Measurements from ENCODE around the gene MAN2B2. TPM values are rescaled to one million over a fixed set of nuclear protein-coding genes. Genes with fewer than 3 reads are reported as not detected.
A peak's percentile ranks its signal among the peaks of the same experiment; 100 is the strongest.

MAN2B2 gene
- 10 to 100 TPM; 18.7 to 49.8 (median 19.6) TPM for total RNA-seq

DNA sequence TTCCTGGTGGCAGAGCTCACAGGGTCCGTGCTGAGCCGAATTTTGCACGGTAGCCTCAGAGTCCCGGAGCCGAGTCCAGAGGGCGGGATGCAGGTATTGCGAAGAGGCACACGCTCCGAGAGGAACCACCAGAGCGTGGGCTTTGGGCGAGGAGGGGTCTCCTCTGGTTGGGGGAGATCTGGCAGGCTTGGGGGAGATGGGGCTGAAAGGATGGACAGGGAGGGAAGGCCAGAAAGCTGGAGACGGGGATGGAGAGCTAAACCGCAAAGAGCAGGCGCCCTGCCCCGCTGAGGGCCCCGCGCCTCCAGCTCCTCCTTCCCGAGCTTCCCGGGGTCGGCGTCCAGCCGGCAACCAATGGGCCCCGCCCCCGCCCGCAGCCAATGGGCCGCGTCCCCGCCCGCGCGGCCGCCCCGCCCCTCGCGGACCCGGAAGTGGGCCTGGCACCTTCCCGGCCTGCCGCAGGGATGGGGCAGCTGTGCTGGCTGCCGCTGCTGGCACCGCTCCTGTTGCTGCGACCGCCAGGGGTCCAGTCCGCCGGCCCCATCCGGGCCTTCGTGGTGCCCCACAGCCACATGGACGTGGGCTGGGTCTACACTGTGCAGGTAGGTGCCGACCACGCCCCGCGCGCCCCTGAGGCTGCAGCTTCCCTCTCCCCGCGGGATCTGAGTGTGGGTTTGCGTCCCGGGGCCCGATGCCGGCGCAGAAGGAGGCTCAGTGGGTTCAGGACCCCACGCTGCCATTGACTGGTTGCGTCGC is at the start of gene MAN2B2:
MAN2B2 (plus strand) TSS at position 443 of the 756 bp plus-strand sequence; CDS start at position 465, 22 bp downstream.
- Histone ChIP-seq H3K27me3 (no peaks in the 10 kb centered on the region), H3K4me3 (peak within 1 kb of the TSS; percentile 74 to 81 (median 81)), H3K4me1 (peaks cover 0 to 4% of the 10 kb centered on the region in 2 donors), H3K36me3 (no peaks in the 10 kb centered on the region), H3K27ac (peak within 1 kb of the TSS; percentile 52 to 75), H3K9me3 (no peaks in the 10 kb centered on the region)
- peak; percentile 79 to 88 for DNase-seq (ENCODE audit: low spot score in 2 of 2)
- intact Hi-C loops (cut with DNase I; ENCODE audit: low total_unique reads): no loop called here
- no peak for TF ChIP-seq CTCF (IDR thresholded peaks at IDR 0.05)
- peak in 1 of 3 donors; percentile 51 for TF ChIP-seq POLR2AphosphoS5 (IDR thresholded peaks at IDR 0.05)

DNA sequence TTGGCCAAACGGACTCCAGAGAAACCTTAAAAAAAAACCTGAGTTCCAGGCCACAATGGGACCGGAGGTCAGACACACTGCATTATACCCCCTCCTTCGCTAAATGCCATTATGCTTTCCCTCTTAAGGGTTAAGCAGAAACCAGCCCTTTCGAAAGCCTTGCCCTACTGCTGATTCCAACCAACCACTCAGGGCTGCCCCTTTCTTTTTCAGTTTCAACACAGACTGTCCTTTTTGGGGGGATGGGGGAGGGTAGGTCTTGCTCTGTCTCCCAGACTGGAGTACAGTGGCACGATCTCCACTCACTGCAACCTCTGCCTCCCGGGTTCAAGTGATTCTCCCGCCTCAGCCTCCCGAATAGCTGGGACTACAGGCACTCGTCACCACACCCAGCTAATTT is 49.5 kb upstream of the MAN2B2 start:
- Histone ChIP-seq H3K4me3 (no peak overlapping the region), H3K27me3 (no peaks in the 10 kb centered on the region), H3K36me3 (no peaks in the 10 kb centered on the region), H3K9me3 (no peaks in the 10 kb centered on the region), H3K27ac (no peak overlapping the region), H3K4me1 (no peaks in the 10 kb centered on the region)
- TF ChIP-seq POLR2AphosphoS5 (IDR thresholded peaks at IDR 0.05) (no peak), POLR2A (IDR thresholded peaks at IDR 0.05) (no peak), CTCF (IDR thresholded peaks at IDR 0.05) (no peak)
- no peak for DNase-seq (ENCODE audit: low spot score in 2 of 2)
- intact Hi-C loops (cut with DNase I; ENCODE audit: low total_unique reads): no loop called here

GRCh38 chr4:6526156-6526555 is 48.8 kb upstream of the MAN2B2 start:
- intact Hi-C loops (cut with DNase I; ENCODE audit: low total_unique reads): no loop called here
- TF ChIP-seq POLR2A (IDR thresholded peaks at IDR 0.05) (no peak), CTCF (IDR thresholded peaks at IDR 0.05) (no peak), POLR2AphosphoS5 (IDR thresholded peaks at IDR 0.05) (no peak)
- no peak for DNase-seq (ENCODE audit: low spot score in 2 of 2)
- Histone ChIP-seq H3K36me3 (no peaks in the 10 kb centered on the region), H3K9me3 (no peaks in the 10 kb centered on the region), H3K27me3 (no peaks in the 10 kb centered on the region), H3K4me1 (no peaks in the 10 kb centered on the region), H3K27ac (no peak overlapping the region), H3K4me3 (no peak overlapping the region)

- Histone ChIP-seq H3K27me3 (no peaks in the 10 kb centered on the region), H3K4me3 (no peak overlapping the region), H3K4me1 (no peaks in the 10 kb centered on the region), H3K27ac (no peak overlapping the region), H3K36me3 (no peaks in the 10 kb centered on the region), H3K9me3 (no peaks in the 10 kb centered on the region)
- intact Hi-C loops (cut with DNase I; ENCODE audit: low total_unique reads): no loop called here
- TF ChIP-seq POLR2AphosphoS5 (IDR thresholded peaks at IDR 0.05) (no peak), POLR2A (IDR thresholded peaks at IDR 0.05) (no peak), CTCF (IDR thresholded peaks at IDR 0.05) (no peak)
- no peak for DNase-seq (ENCODE audit: low spot score in 2 of 2)
These were observed 48.3 kb upstream of the MAN2B2 start for GRCh38 chr4:6526671-6527091.

DNA sequence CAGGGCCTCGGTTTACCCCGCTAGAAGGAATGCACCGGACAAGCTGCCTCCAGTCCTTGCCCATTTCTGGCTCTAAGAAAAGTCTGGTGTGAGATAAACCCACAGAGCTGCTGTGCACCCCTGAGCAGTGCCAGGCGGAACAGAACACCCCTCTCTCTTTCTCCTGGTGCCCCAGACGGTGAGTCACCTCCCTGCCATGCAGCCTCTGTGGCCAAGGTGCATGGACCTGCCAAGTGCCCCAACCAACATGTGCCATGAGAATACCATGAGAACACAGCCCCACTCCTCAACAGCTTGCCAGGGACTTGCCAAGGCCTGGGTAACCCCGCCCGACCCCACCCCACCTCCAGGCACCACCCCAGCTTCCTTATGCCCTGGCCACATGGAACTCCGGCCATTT is 47.7 kb upstream of the MAN2B2 start:
- Histone ChIP-seq H3K27ac (no peak overlapping the region), H3K4me1 (no peaks in the 10 kb centered on the region), H3K4me3 (no peak overlapping the region), H3K9me3 (no peaks in the 10 kb centered on the region), H3K36me3 (no peaks in the 10 kb centered on the region), H3K27me3 (no peaks in the 10 kb centered on the region)
- DNase-seq (ENCODE audit: low spot score in 2 of 2): no peak
- intact Hi-C loops (cut with DNase I; ENCODE audit: low total_unique reads): no loop called here
- no peak for TF ChIP-seq POLR2A (IDR thresholded peaks at IDR 0.05)
- TF ChIP-seq POLR2AphosphoS5 (IDR thresholded peaks at IDR 0.05): no peak
- TF ChIP-seq CTCF (IDR thresholded peaks at IDR 0.05): no peak

Data from breast epithelium (tissue), 4 donors.